Activated T-cell treated with anti-CD3 and anti-CD28 coated beads for 4 hours (primary cell): ENCODE measurements around the gene KIF16B.
"Not testable (repeated sequence)": the region's sequence is repeated elsewhere in the genome, so short reads cannot be mapped to it uniquely, and the experiment has no call there.

ENCODE experiments used
- DNase-seq: peaks from one replicate; pipeline ENCODE4 v3.0.0-alpha.2; 2020

The KIF16B gene

DNA sequence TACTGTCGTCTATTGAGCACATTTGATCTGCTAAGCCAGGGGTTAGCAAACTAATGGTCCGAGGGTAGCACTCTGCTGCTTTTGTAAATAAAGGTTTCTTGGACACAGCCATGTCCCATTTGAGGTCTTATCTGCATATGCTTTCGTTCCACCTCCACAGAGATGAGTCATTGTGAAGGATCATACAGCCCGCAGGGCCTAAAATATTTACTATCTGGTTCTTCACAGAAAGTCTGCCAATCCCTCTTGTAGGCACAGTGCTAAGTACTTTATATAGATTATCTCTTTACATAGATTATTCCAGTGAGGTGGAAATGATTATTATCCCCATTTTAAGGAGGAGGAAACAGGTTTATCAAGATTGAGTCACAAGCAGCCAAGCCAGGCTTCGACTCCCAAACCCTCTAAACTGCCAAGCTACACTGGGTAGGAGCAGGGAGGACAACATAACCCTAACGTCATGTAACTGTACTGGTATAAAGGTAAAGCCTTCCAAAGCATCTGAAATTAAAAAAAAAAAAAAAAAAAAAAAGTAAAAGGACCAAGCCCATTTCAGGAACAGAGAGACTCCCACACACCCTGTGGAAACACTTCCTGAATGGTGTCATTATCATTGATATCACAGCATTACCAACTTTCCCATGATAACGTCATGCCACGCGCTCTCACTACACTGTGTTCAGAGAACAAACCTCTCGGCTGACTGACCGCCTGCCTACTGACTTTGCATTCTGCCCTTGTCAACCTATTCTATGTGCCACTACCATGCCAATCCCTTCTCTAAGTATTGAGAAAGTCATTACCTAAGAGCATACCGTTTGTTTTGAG is 101.0 kb downstream of the KIF16B start:
- no peak for DNase-seq

DNA sequence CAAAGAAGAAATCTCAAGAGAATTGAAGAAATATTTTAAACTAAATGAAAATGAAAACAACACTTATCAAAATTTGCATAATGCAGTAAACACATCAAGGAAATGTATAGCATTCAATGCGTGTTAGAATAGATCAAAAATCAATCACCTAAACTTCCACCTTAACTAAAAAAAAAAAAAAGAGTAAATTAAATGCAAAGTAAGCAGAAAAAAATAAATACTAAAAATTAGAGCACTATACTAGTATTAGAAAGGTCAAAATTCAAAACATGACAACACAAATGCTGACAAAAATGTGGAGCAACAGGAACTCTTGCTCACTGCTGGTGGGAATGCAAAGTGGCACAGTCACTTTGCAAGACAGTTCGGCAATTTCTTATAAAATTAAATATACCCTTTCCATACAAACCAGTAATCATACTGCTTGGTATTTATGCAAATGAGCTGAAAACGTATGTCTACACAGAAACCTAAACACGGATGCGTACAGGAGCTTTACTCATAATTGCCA is 103.8 kb downstream of the KIF16B start:
- no peak for DNase-seq

DNA sequence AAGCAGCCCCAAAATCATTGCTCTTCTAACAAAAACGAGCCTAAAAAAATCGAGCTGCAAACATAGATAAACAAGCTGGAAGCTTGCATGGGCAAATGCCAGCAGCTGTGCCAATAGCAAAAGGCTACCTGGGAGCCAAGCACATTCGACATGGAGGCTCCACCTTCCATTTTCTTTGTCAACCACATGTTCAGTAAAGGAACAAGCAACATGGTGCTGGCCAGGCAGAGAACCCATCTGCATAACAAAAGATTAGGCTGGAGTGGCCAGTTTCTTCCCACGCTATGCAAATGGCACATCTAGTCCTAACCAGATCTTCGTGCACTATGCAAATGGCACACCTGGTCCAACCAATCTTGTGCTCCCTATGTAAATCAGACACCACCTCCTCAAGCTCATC is 110.5 kb downstream of the KIF16B start:
- DNase-seq, result no peak

DNA sequence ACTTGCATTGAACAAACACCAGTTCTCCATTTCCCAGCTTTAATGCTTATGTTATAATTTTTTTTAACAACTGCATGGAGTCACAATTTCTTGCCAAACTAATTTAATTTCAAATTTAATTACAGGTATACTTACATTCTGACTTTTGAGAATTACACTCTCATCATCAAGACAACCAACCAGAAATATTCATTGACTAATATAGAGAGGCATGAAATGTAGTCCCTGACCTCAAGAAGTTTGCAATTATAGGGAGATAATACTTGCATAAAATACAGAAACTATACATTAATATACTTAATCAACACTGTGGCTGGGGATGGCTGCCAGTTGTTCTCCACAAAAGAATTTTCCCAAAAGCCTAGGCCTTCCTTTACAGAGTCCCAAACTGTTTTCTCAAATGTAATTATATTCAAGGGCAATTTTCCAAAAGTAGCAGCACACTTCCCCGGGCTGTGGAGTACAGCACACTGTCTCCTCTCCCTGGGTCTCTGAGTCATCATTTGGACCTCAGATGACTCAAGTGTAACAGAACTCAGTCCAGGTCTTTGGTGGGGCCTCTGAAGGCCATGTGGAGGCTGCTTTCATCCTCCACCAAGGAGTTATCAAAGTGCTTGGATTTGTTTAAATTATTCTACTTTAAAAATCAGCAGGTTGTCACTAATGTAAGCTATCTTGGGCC is 114.1 kb downstream of the KIF16B start:
- DNase-seq, result no peak

DNA sequence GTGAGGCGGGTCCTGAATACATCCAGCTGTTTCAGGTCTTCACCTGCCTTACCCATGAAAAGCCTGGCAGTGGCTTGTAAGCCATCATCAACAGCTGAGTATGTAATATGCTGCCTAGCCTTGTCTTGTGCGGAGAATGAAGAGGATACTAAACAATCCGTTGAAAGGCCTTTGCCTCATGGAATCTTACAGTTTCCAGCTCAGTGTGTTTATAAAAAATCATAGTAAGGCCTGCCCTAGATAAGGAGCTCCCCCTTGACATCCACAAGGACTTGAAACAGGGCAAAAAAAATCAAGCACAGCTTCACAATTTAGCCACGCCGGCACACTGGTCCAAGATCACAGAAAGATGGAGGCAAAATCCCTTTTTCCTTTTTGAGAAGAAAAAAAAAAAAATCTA is 115.7 kb downstream of the KIF16B start:
- DNase-seq, result no peak

DNA sequence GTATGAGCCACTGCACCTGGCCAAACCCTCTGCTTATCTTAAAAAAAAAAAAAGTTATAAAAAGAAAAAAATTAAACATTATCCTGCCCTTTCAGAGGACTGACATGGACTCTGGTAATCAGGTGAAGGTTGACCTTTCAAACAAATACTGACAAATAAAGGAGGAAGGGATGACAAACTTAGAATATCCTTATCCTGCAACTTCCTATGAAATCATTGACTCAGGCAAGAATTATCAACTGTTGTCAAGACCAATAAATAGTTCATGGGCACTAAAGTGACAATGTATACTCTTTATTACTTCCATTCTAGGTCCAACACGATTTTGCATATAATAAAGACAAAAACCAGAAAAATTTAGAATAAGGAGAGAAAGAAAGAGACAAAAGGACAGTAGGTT is 117.9 kb downstream of the KIF16B start:
- no peak for DNase-seq

DNA sequence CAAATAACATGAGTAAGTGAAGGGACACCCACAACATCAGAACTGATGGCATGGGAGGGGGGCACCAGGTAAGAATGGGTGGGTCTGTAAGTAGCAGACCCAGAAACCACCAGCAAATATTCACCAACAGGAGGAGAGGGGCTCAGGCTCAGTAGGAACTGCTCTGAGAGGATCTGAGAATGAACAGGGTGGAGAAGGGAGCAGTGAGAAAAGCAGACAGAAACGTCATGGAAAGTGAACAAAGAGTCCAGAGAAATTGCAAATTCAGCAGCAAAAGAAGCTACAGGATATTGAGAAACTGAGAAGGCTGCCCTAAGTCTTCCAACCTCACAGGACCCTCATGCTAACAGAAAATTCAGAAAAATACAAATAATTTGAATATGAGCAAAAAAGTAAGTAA is 121.3 kb downstream of the KIF16B start:
- no peak for DNase-seq

DNA sequence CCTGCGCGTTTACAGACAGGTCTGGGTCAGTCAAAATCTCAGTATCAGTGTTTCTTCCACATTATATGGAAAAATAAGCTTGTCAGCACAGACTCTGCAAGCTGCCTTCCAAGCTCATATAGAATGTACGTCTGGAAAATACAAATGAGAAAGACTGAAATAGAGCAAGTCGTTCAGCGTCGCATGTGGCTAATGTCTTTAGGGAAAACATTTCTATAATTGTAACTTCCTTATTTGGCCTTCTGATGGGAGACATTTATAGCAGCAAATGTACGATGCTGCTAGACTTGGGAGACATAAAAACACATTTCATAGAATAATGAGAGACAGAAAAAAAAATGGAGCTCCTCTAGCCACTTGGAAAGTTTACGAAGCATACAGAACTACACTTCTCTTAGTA is 122.2 kb downstream of the KIF16B start:
- no peak for DNase-seq

DNA sequence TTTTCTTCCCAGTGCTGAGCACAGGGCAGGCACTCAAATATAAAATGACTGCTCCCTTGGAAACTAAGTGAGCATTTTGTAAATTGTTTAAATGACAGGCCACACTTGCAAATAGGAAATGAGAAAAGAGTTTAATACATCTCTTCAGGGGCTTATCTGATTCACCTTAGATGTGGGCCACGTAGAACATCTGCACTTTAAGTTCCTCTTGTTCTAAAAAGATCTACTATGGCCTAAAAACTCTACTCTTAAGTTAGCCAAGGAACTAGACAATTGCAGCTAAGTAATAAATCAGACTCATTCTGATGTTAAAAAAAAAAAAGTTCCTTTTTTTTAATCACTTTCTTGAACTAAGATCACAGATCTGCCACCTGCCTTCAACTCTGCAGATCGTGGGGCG is 126.3 kb downstream of the KIF16B start:
- DNase-seq, result no peak

DNA sequence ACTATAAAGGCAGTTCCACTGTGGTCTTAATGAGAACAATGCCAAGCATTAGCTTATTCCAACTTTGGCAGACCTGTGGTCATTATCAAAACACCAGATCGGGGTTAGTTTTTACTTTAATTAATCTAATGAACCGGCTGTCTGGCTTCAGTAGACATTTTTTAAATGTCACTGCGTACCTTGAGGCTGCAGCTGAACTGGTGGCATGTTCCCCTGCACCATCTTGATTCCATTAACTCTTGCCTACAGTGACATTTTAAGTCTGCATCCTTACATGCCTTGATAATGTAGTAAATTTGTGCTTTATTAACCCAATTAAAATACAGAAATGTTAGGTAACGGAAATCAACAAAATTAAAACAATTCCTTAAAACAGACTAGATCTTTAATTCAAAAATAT is 127.0 kb downstream of the KIF16B start:
- DNase-seq, result no peak

DNA sequence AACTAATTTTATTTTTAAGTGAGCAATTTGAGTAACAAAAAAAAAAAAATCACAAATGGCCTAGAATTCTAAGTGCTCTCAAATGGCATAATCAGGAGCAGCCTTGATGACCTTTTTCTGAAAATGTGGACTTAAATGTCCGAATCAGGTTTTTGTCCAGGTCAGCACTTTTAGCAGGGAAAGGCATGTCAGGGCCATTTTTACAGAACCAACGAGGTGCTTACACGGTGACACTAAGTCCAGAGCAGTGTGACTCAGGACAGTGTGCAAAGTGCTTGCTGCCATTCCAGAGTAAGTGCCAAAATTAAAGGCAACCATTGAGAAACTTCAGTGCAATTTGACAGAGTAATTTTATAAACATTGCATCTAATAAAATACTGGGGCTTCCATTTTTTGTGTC is 127.8 kb downstream of the KIF16B start:
- DNase-seq, result no peak

DNA sequence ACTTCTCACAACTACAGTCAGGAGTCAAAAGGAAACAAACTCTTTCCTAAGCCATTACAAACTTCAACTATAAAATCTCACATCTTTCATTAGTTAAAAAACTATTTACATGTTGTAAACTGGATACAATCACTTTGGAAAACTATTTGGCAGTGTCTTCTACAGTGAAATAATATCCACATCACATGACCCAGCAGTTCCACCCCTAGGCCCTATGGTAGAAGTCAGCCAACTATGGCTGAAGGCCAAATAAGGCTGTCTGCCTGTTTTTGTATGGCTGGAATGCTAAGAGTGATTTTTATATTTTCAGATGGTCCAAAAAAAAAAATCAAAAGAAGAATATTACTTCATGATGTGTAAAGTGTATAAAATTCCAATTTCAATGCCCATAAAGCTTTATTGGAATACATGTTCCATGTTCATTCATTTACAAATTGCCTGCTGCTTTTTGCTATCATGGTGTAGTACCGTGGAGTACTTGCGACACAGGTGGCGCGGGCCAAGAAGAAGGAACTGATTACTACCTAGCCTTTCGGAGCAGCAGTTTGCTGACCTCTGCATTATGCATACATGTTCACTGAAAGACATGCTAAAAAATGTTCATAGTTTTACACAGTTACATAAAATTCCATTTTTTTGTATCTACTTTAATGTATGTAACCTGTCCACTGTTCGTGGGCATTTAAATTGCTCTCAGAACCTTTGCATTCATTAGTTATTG is 129.0 kb downstream of the KIF16B start:
- DNase-seq, result no peak

DNA sequence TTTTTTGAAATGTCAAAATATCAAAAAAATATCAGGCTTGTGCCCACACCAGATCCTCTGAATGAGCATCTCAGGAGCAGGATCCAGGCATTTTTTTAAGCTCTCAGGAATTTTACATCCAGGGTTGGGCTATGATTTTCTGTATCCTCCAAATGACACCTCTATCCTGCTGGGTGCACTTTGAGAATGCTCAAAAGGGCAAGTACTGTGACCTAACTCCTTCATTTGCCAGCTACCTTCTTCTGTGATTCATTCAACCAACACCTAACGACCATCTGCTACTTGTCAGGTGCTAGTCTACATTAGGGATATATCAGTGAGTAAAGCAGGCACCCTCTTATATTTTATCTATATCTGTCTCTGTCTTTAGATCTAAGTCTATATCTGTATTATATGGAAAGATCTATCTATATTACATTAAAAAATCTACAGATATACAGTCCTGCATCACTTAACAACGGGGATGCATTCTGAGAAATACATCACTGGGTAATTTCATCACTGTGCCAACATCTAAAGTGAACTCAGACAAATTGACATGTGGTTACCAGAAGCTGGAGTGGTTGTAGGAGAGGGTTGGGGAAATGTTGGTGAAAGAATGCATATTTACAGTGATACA is 131.6 kb downstream of the KIF16B start:
- no peak for DNase-seq

DNA sequence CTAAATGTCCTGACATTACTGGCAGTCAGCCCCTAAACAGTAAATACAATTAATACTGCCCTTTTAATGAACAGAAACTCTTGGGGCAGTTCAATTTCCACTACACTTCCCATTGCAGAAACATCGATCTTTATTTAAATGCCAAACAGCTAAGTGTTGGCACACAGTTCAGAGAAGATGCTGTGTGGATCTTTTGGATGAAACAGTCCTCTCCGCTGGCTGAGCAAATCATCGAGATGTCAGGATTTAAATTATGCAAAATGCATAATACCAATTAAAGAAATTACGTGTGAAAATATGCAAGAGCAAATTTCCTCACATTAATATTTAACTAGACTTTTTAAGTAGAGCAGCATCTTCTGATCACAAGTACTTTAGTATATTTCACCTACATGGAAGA is 132.6 kb downstream of the KIF16B start:
- DNase-seq, result no peak

DNA sequence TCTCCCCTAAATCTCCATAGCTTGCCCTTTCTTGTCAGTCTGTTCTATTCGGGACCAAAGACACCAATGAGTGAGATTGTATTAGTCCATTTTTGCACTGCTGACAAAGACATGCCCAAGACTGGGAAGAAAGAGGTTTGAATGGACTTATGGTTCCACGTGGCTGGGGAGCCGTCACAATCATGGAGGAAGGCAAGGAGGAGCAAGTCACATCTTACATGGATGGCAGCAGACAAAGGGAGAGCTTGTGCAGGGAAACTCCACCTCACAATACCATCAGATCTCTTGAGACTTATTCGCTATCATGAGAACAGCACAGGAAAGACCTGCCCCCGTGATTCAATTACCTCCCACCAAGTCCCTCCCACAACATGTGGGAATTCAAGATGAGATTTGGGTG is 133.7 kb downstream of the KIF16B start:
- DNase-seq, result not testable (repeated sequence)

DNA sequence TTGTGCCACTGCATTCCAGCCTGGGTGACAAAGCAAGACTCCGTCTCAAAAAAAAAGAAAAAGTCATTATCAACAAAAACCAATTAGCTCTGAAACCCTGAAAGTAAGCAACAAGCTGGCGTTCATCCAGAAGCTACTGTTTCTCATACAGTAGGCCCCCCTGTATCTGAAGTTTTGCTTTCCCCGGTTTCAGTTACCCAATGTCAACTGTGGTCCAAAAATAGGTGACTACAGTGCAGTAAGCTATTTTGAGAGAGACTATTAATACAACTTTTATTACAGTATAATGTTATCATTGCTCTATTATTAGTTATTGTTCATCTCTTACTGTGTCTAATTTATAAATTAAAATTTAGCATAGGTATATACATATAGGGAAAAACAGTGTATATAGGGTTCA is 135.1 kb downstream of the KIF16B start:
- DNase-seq, result no peak

DNA sequence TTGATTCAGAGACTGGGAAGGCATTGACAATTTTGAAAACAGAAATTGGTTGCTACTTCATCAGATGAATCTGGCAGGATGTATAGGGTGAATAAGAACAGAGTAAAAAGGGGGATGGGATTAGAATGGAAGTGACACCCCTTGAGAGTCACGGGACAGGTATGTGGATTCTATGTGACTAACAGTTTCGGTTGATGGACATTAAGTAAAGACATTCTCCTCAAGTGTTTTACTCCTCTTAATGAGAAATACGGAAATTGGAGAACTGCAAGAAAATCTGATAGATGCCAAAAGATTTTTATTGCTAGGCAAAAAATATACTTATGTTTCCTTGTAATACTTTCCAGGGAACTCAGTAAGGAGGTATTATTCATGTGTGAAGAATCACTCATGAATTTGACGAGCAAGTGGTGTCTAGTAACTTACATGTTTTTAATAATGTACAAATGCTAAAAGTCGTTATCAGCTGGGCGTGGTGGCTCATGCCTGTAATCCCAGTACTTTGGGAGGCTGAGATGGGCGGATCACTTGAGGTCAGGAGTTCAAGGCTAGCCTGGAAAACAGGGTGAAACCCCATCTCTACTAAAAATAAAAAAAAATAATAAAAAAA is 135.8 kb downstream of the KIF16B start:
- DNase-seq, result no peak

DNA sequence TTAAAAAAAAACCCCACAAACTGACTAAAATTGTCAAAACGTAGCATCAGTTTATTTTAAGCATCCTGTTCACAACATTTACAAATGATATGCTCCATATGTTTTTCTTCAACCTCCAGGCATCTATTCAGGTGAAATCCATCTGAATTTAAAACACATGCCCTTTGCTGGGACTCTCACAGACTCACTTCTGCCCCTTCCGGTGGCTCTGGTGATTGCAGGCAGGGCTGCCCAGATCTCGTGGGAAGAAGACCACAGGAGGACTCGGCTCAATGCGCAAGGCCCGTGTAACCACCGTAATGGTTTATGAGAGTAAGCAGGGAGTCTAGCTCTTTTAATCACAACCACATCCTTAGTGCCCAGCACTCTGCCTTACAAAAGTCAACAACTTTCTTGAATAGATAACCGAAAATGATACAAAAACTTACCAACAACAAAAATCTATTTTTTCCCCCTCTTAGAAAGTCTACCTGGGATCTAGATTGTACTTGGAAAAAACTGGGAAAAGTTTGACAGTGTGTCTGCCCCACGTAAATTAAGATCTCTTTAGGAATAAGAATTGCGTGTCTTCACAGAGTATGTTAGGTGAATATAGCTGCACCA is 139.1 kb downstream of the KIF16B start:
- peak; percentile 17 for DNase-seq

DNA sequence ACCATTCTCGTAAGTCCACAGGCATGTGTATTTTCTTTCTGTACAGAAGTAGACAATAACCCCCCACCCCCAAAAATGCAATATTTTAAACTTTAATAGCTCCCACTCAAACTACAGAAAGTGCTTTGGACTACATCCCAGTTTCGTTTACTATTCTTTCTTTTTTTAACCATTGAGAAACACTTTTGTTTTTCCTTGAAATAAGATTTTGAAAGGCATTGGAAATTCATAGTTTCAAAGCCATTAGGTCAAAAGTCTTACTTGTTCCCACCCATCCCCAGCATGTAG is 140.0 kb downstream of the KIF16B start:
- no peak for DNase-seq

DNA sequence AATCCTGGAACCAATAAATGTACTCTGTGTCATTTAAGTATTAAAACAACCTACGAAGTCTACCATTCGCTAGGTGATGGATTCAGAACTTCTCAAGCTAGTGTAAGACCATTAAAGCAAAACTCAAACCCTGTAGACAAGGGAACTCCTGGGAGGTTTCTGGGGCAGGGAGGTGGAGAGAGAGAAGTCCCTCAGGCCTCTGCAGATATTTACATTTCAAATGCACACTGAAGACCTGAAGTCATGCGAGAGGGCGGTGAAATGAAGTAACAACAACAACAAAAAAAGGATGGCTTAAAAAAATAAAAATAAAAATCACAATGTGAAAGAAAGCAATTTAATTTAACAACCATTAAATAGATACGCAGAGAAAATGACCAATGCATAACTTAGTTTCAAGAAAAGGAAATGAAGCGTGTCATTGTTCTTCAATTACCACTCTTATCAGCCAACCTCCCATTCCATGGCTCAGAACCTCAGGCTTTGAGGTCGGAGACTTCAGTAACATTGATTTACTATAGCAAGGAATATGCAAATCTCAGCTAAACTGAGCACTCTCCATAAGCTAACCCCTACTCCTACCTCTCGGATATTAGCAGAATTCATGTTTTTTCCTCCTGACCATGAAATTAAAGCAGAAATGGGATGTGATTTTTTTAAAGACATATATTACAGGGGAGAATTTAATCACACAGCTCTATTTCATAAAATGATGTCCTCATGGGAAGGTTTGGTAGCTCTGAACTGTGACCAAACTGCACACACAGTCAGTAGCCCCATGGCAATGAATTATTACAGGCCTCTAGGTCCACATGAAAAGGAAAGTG is 140.6 kb downstream of the KIF16B start:
- no peak for DNase-seq

DNA sequence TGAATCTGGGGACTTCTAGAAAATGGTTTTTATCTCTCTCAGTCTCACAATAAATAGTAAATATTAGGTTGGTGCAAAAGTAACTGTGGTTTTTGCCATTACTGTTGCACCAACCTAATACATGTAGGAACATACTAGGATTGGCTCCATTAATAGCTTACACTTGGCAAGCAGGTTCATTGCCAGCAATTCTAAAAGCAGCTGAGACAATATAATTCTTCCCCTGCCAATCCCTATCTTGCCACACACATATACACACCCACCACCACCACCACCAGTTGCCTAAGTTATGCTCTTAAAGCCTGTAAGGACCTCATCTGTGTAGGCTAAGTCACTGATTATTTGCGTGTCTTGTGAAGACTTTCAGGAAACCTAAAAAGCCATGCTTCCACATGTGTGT is 145.1 kb downstream of the KIF16B start:
- no peak for DNase-seq

DNA sequence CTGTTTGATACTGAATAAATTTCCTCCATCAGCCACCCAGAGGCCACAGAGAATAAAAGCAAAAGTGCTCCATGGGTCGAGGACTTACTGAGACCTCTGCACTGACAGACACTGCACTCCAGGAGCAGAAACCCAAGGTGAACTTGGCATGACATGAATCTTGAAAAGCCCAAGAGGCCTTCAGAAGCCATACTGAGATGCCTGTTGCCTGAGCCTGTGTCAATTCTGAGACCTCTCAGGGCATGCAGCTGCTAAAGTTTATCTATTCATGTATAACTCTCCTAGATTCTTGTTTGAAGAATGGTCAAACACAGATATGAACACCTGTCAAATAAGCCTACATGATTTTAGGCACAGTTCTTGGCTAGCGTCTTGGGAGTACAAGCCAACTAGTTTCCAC is 145.7 kb downstream of the KIF16B start:
- no peak for DNase-seq
